SU-DHL-6 (cell line): ENCODE measurements around the gene SLC39A9.

Experiments used
- CTCF ChIP-seq: fragments of 200-600 bp; sonication (generic); IDR thresholded peaks from one replicate; pipeline ENCODE4 v1.5.1; 2017; ENCODE audit warnings: antibody characterized with exemption, mild to moderate bottlenecking, low read length, moderate library complexity; ENCODE audit not compliant: insufficient read depth, poor library complexity, severe bottlenecking
- EZH2phosphoT487 ChIP-seq: fragments of 200-600 bp; sonication (generic), shearing (Covaris generic); conservative IDR thresholded peaks from 2 replicates; pipeline ENCODE4 v1.6.1; 2018; ENCODE audit warnings: mild to moderate bottlenecking, antibody characterized with exemption, low read length, moderate library complexity, mixed read lengths

GRCh38 chr14:69493791-69494190 is 95.3 kb downstream of the SLC39A9 start:
- no peak for TF ChIP-seq CTCF
- TF ChIP-seq EZH2phosphoT487 = no peak
